ENCODE measurements around the gene C1RL. TPM values are rescaled to one million over a fixed set of nuclear protein-coding genes. Genes with fewer than 3 reads are reported as not detected.
"Not testable (repeated sequence)": the region's sequence is repeated elsewhere in the genome, so short reads cannot be mapped to it uniquely, and the experiment has no call there.

The C1RL gene
- polyA plus RNA-seq, 2 of the 4 experiments (the other 2 are of a cell fraction), result 25.2 to 30.4 TPM

DNA sequence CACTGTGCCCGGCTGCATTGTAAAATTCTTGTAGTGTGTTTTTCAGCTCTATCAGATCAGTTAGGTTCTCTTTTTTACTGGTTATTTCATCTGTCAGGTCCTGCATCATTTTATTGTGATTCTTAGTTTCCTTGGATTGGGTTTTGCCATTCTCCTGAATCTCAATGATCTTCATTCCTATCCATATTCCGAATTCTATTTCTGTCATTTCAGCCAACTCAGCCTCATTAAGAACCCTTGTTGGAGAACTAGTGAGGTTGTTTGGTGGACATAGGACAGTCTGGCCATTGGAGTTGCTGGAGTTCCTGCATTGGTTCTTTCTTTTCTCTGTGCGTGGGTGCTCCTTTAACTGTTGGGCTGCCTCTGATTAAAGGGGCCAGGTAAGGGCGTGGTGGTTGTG, 54.1 kb downstream of the C1RL start:
- Histone ChIP-seq H3K4me3 (no peak overlapping the region), H3K4me2 (no peak overlapping the region), H3K4me1 (peaks cover 6% of the 10 kb centered on the region), H3K9me3 (no peaks in the 10 kb centered on the region), H3K27ac (no peak overlapping the region)
- TF ChIP-seq RAD21 (conservative IDR thresholded peaks at IDR 0.05 in 1 of 2, IDR thresholded peaks at IDR 0.05 in 1 of 2) (no peak), HOXB13 (CRISPR knock-in tag; IDR thresholded peaks at IDR 0.05; ENCODE audit: low read depth) (no peak), RFX5 (IDR thresholded peaks at IDR 0.05) (no peak), GATA3 (IDR thresholded peaks at IDR 0.05; ENCODE audit: borderline replicate concordance) (no peak), NPAS2 (CRISPR knock-in tag; IDR thresholded peaks at IDR 0.05; ENCODE audit: borderline replicate concordance) (no peak)
- WGBS (ENCODE audit: missing lambda C conversion rate), result 66% methylated on average over 4 of the region's 4 CpGs
- DNase-seq (ENCODE audit: low read depth in 1 of 2, low spot score in 1 of 2), result no peak
- no peak for FAIRE-seq
- ChIA-PET POLR2A (interaction anchor here (1.3 kb wide), 1 partner anchor 111 kb away, joined by 4 read pairs; the partner anchor contains the start of genes C12orf57 and RNU7-1), CTCF (interaction anchor here (0.8 to 16.5 kb wide), 9 partner anchors 9 to 90 kb away, joined by 3 to 309 read pairs (median 5); partner anchors contain the start of genes C1R, C1RL and LPCAT3)
- ATAC-seq, result no peak

DNA sequence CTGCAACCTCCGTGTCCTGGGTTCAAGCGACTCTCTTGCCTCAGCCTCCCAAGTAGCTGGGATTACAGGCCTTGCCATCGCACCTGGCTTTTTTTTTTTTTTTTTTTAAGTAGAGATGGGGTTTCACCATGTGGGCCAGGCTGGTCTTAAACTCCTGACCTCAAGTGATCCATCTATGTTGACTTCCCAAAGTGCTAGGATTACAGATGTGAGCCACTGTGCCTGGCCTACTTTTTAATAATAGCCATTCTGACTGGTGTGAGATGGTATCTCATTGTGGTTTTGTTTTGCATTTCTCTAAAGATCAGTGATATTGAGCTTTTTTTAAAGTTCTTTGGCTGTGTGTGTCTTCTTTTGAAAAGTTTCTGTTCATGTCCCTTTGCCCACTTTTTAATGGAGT, 59.0 kb downstream of the C1RL start:
- DNase-seq (ENCODE audit: low read depth in 1 of 2, low spot score in 1 of 2); H3K4me1 ChIP-seq; ATAC-seq; H3K4me2 ChIP-seq; H3K4me3 ChIP-seq; POLR2A ChIA-PET; FAIRE-seq; H3K9me3 ChIP-seq; H3K27ac ChIP-seq: not testable (repeated sequence)
- CTCF ChIA-PET, result interaction anchor here (0.7 to 1.7 kb wide), 4 partner anchors 11 to 133 kb away, joined by 3 to 5 read pairs (median 4); partner anchors contain the start of gene C1S
- WGBS (ENCODE audit: missing lambda C conversion rate), result 75% methylated on average over 3 of the region's 3 CpGs

DNA sequence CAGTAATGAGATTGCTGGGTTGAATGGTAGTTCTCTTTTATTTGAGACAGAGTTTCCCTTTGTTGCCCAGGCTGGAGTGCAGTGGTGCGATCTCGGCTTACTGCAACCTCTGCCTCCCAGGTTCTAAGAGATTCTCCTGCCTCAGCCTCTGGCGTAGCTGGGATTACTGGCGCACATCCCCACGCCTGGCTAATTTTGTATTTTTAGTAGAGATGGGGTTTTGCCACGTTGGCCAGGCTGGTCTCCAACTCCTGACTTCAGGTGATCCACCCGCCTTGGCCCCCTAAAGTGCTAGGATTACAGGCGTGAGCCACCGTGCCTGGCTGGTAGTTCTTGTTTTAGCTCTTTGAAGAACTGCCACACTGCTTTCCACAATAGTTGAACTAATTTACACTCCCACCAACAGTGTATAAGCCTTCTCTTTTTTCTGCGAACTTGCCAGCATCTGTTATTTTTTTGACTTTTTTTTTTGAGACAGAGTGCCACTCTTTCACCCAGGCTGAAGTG, 59.5 kb downstream of the C1RL start:
- H3K4me3 ChIP-seq; H3K27ac ChIP-seq; FAIRE-seq; H3K9me3 ChIP-seq; H3K4me2 ChIP-seq; DNase-seq (ENCODE audit: low read depth in 1 of 2, low spot score in 1 of 2); ATAC-seq; H3K4me1 ChIP-seq; POLR2A ChIA-PET: not testable (repeated sequence)
- CTCF ChIA-PET, result interaction anchor here (0.8 to 3.7 kb wide), 4 partner anchors 11 to 64 kb away, joined by 3 to 15 read pairs (median 4); partner anchors contain the start of gene C1S
- WGBS (ENCODE audit: missing lambda C conversion rate), result 75% methylated on average over 10 of the region's 10 CpGs

DNA sequence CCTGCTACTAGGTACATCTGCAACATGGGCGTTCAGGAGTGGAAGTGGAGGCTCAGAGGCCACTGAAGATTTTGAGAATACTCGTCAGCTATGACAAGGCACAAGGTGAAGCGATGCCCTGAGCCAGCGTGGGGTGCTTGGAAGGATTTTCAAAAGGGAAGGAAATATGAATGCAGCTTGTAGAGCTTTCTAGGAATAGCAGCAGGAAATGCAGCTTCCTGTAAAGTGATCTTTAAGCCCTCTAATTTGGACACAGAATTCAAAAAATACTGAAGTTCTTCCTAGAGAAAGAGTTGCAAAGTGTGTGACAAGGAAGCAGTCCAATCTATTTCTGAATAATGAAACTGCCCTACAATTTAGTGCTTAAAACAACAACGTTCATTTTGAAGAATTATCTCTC, 61.7 kb downstream of the C1RL start:
- no peak for DNase-seq (ENCODE audit: low read depth in 1 of 2, low spot score in 1 of 2)
- FAIRE-seq, result no peak
- H3K27ac ChIP-seq, result no peak overlapping the region
- TF ChIP-seq HOXA7 (CRISPR knock-in tag; IDR thresholded peaks at IDR 0.05) (no peak), NFE2L2 (conservative IDR thresholded peaks at IDR 0.05; ENCODE audit: low read length) (no peak), CBX8 (IDR thresholded peaks at IDR 0.05) (no peak), RNF2 (IDR thresholded peaks at IDR 0.05; ENCODE audit: borderline replicate concordance, low read depth) (no peak), ZSCAN20 (CRISPR knock-in tag; IDR thresholded peaks at IDR 0.05) (no peak), FOSB (CRISPR knock-in tag; IDR thresholded peaks at IDR 0.05) (no peak), CHD2 (IDR thresholded peaks at IDR 0.05; ENCODE audit: low read length, partially characterized antibody) (no peak), FOSL2 (IDR thresholded peaks at IDR 0.05) (no peak), FOSL2 (CRISPR knock-in tag; IDR thresholded peaks at IDR 0.05) (no peak), ESRRA (IDR thresholded peaks at IDR 0.05; ENCODE audit: borderline replicate concordance, low read length) (no peak), RCOR1 (IDR thresholded peaks at IDR 0.05; ENCODE audit: low read depth, low read length) (no peak), TP53 (CRISPR knock-in tag; IDR thresholded peaks at IDR 0.05) (no peak), POLR2A (IDR thresholded peaks at IDR 0.05; ENCODE audit: low read length) (no peak), MAFK (IDR thresholded peaks at IDR 0.05; ENCODE audit: partially characterized antibody) (no peak), CBX2 (IDR thresholded peaks at IDR 0.05; ENCODE audit: borderline replicate concordance, low read depth) (no peak)
- TF ChIP-seq, protein P1, sequence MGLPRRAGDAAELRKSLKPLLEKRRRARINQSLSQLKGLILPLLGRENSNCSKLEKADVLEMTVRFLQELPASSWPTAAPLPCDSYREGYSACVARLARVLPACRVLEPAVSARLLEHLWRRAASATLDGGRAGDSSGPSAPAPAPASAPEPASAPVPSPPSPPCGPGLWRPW (IDR thresholded peaks at IDR 0.05), result no peak
- TF ChIP-seq, protein P2, sequence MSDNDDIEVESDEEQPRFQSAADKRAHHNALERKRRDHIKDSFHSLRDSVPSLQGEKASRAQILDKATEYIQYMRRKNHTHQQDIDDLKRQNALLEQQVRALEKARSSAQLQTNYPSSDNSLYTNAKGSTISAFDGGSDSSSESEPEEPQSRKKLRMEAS (IDR thresholded peaks at IDR 0.05), result no peak
- TF ChIP-seq, protein P3, sequence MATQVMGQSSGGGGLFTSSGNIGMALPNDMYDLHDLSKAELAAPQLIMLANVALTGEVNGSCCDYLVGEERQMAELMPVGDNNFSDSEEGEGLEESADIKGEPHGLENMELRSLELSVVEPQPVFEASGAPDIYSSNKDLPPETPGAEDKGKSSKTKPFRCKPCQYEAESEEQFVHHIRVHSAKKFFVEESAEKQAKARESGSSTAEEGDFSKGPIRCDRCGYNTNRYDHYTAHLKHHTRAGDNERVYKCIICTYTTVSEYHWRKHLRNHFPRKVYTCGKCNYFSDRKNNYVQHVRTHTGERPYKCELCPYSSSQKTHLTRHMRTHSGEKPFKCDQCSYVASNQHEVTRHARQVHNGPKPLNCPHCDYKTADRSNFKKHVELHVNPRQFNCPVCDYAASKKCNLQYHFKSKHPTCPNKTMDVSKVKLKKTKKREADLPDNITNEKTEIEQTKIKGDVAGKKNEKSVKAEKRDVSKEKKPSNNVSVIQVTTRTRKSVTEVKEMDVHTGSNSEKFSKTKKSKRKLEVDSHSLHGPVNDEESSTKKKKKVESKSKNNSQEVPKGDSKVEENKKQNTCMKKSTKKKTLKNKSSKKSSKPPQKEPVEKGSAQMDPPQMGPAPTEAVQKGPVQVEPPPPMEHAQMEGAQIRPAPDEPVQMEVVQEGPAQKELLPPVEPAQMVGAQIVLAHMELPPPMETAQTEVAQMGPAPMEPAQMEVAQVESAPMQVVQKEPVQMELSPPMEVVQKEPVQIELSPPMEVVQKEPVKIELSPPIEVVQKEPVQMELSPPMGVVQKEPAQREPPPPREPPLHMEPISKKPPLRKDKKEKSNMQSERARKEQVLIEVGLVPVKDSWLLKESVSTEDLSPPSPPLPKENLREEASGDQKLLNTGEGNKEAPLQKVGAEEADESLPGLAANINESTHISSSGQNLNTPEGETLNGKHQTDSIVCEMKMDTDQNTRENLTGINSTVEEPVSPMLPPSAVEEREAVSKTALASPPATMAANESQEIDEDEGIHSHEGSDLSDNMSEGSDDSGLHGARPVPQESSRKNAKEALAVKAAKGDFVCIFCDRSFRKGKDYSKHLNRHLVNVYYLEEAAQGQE (IDR thresholded peaks at IDR 0.05), result no peak
- POLR2A ChIA-PET, result no interaction called here
- no peaks in the 10 kb centered on the region for H3K4me1 ChIP-seq
- H3K4me3 ChIP-seq, result no peak overlapping the region
- CTCF ChIA-PET, result interaction anchor here (0.9 to 3.7 kb wide), 3 partner anchors 9 to 13 kb away, joined by 3 to 15 read pairs (median 3); partner anchors contain the start of gene C1S
- no peak overlapping the region for H3K4me2 ChIP-seq
- WGBS (ENCODE audit: missing lambda C conversion rate), result 62% methylated on average over 5 of the region's 5 CpGs
- ATAC-seq, result no peak; a peak in 1 of 6 replicates
- no peaks in the 10 kb centered on the region for H3K9me3 ChIP-seq
